ACC112 (cell line): Measurements from ENCODE around the gene TNRC6B.

Source experiments
- H2AFZ ChIP-seq: fragments of 200-600 bp; sonication (generic); one replicate; pipeline ENCODE4 v1.6.0; 2017; ENCODE audit warnings: antibody characterized with exemption, low read length; ENCODE audit not compliant: unreplicated experiment
- H3K27ac ChIP-seq: fragments of 200-600 bp; sonication (generic); 2 replicates; pipeline ENCODE4 v1.5.1; 2014; ENCODE audit warnings: low read depth, mild to moderate bottlenecking, antibody characterized with exemption, low read length, moderate library complexity
- H3K27me3 ChIP-seq: fragments of 200-600 bp; sonication (generic); 2 replicates; pipeline ENCODE4 v1.6.1; 2014; ENCODE audit warnings: mild to moderate bottlenecking, antibody characterized with exemption, low read length, moderate library complexity, mixed read lengths; ENCODE audit not compliant: insufficient read depth
- H3K36me3 ChIP-seq: fragments of 200-600 bp; sonication (generic); 2 replicates; pipeline ENCODE4 v1.6.1; 2016; ENCODE audit warnings: mild to moderate bottlenecking, antibody characterized with exemption, low read length, moderate library complexity, mixed read lengths; ENCODE audit not compliant: insufficient read depth
- H3K4me1 ChIP-seq: fragments of 200-600 bp; sonication (generic); one replicate; pipeline ENCODE4 v1.6.1; 2016; ENCODE audit warnings: low read length, mixed read lengths; ENCODE audit not compliant: insufficient read depth, unreplicated experiment, control insufficient read depth
- H3K4me3 ChIP-seq: fragments of 200-600 bp; sonication (generic); 2 replicates; pipeline ENCODE4 v1.5.1; 2014; ENCODE audit warnings: mild to moderate bottlenecking, low read depth, low read length
- H3K79me2 ChIP-seq: fragments of 200-600 bp; sonication (generic); one replicate; pipeline ENCODE4 v1.6.0; 2016; ENCODE audit warnings: low read length; ENCODE audit not compliant: control insufficient read depth, unreplicated experiment, insufficient read depth

TNRC6B gene

DNA sequence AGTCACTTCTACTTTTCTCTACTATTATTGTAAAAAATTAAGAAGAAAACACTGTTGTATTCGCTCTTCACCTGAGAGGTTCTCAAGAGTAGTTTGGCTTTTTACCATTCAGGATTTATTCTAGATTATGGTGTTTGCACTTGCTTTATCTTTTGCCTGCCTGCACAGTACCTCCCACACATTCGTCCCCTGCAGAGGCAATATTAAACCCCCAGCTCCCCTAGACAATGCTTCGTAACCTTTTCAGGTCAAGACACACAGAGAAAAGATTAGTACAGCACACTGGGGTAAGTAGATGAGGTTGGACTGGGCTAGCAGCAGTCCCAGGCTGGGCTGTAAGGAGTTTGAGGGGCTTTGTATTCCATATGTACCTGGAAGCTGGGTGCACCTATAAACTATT is 62.4 kb downstream of the TNRC6B start:
- Histone ChIP-seq H3K36me3 (no peaks in the 10 kb centered on the region), H3K4me3 (no peak overlapping the region), H3K4me1 (peaks cover 31% of the 10 kb centered on the region), H3K27me3 (no peaks in the 10 kb centered on the region), H2AFZ (no peak overlapping the region), H3K27ac (no peak overlapping the region), H3K79me2 (peaks cover 42% of the 10 kb centered on the region)

DNA sequence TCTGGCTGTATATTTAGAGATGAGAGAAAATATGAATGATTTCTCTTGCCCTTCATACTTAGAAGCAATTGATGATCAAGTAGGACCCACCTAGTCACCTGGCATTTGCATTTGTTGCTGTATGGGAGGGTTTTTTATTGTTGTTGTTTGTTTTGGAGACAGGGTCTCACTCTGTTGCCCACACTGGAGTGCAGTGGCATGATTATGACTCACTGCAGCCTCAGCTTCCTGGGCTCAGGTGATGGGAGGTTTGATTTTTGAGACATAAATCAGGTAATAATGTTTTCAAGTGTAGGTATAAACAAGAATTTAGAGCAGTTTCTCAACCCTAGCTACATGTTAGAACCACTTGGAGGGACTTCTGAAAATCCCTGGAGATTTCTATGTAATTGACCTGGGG is 63.0 kb downstream of the TNRC6B start:
- H3K4me1 ChIP-seq, result peaks cover 31% of the 10 kb centered on the region
- no peaks in the 10 kb centered on the region for H3K36me3 ChIP-seq
- no peak overlapping the region for H3K27ac ChIP-seq
- H2AFZ ChIP-seq, result no peak overlapping the region
- H3K4me3 ChIP-seq, result no peak overlapping the region
- H3K79me2 ChIP-seq, result peaks cover 43% of the 10 kb centered on the region
- H3K27me3 ChIP-seq, result no peaks in the 10 kb centered on the region

DNA sequence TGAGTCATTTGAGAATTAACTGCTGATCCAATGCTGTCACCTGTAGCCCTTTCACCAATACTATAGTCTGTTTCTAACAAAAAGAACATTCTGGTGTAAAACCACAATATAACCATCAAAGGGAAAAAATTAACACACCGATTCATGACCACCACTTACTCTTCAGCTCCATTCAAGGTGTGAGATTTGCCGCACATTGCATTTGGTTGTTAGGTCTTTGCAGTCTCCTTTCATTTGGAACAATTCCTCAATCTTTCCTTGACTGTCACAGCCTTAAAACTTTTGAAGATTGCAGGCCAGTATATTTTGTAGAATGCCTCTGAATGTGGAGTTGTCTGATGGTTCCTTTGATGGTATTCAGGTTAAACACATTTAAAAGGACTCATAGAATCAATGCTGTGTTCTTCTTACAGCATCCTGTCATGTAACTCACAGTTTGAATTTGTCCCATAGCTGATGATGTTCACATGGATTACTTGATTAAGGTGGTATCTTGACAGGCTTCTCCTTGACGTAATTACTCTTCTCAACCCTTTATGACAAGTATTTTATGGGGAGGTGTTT is 63.6 kb downstream of the TNRC6B start:
- Histone ChIP-seq H3K27ac (no peak overlapping the region), H3K4me1 (peaks cover 27% of the 10 kb centered on the region), H3K36me3 (no peaks in the 10 kb centered on the region), H3K4me3 (no peak overlapping the region), H3K79me2 (peaks cover 47% of the 10 kb centered on the region), H2AFZ (no peak overlapping the region), H3K27me3 (no peaks in the 10 kb centered on the region)

DNA sequence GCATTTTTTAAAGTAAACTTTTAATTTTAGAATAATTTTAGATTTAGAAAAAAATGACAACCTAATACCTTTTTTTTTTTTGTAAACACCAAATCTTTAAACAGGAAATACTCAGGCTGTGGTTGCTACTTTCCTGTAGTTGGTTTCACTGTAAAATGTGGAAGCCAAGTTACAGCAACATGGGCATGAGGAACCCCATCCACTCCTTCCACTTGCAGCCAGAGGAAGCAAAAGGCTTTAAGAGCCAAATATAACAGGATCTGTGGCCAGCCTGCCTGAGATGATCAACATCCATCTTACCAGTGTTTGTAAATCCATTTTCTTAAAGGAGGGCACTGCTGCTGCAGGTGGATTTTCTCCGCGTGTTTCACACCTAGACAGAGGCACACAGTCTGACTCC is 66.2 kb downstream of the TNRC6B start:
- no peak overlapping the region for H3K4me3 ChIP-seq
- no peak overlapping the region for H3K27ac ChIP-seq
- no peaks in the 10 kb centered on the region; the same call in 1 of the 2 replicates for H3K36me3 ChIP-seq
- H2AFZ ChIP-seq, result no peak overlapping the region
- no peaks in the 10 kb centered on the region for H3K27me3 ChIP-seq
- H3K79me2 ChIP-seq, result peaks cover 38% of the 10 kb centered on the region
- H3K4me1 ChIP-seq, result peaks cover 16% of the 10 kb centered on the region

DNA sequence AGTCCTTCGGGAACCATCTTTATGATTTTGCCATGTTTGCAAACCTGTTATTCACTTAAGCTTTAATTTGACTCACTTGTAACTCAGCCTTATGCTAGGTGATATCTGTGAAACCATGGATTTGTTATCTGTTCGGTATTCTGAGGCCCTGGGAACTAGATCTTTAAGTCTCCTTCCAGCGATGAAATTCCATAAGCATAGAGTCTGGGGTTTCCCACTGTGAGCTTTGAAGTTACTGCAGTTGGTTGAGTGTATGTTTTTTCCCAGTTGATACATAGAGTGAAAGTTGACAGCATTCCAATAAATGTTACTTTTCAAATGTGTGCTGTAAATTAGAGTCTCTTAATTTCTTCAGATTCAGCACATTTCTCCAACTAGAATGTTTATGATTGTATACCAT is 66.9 kb downstream of the TNRC6B start:
- Histone ChIP-seq H3K36me3 (no peaks in the 10 kb centered on the region; the same call in 1 of the 2 replicates), H3K27me3 (no peaks in the 10 kb centered on the region), H3K4me1 (peaks cover 11% of the 10 kb centered on the region), H3K79me2 (peaks cover 40% of the 10 kb centered on the region), H2AFZ (no peak overlapping the region), H3K27ac (no peak overlapping the region), H3K4me3 (no peak overlapping the region)

DNA sequence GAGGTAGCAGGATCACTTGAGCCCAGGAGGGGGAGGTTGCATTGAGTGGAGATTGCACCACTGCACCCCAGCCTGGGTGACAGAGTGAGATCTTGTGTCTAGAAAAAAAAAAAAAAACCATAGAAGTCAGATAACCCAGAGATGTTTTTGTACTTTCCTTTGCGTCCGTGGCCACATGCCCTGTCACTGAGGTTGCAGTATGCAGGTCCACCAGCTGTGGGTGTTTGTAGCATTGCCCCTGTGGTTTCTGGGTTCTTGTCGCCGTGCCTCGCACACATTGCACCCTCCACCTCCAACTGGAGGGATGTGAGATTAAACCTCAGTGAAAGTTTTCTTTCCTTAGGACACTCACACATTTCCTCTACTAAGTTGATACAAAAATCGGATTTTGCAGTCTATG is 70.3 kb downstream of the TNRC6B start:
- Histone ChIP-seq H3K36me3 (no peaks in the 10 kb centered on the region; the same call in 1 of the 2 replicates), H3K4me3 (no peak overlapping the region), H2AFZ (no peak overlapping the region), H3K27ac (no peak overlapping the region), H3K79me2 (peaks cover 19% of the 10 kb centered on the region), H3K27me3 (no peaks in the 10 kb centered on the region), H3K4me1 (no peaks in the 10 kb centered on the region)

DNA sequence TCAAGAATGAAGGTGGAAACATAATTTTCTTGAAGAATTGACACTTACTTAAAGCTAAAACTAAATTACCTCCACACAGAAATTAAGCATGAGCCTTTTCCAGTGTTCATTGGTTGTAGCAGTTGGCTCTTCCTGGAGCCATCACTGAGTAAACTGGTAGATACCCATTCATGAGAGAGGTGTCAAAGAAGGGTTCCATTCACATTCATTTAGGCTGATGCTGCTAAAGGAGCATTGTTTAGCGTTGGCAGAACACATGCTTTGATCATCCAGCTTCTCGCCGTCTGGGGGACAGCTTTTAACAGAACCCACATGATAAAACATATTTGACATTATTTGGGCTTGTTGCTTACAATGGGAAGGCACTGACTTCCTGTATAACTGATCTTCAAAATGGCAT is 71.6 kb downstream of the TNRC6B start:
- Histone ChIP-seq H2AFZ (no peak overlapping the region), H3K27me3 (no peaks in the 10 kb centered on the region), H3K36me3 (no peaks in the 10 kb centered on the region; the same call in 1 of the 2 replicates), H3K79me2 (peaks cover 14% of the 10 kb centered on the region), H3K27ac (no peak overlapping the region), H3K4me3 (no peak overlapping the region), H3K4me1 (no peaks in the 10 kb centered on the region)

DNA sequence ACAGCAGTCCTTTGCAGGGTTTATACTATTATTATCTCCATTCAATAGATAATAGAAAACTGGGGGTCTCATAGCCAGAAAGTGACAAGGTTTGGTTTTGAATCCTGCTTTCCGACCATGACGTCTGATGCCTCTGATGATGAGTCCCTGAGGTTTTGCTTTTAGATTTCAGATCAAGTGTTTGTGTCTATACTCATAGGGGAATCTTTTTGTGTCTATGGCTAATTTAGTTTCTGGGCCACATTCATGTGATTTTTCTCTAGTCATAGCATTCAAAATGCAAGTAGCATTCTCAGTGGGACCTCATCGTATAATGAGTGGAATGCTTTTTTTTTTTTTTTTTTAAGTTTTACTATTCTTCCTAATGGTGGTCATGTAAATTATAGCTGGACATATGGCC is 72.9 kb downstream of the TNRC6B start:
- Histone ChIP-seq H2AFZ (no peak overlapping the region), H3K36me3 (no peaks in the 10 kb centered on the region; the same call in 1 of the 2 replicates), H3K27me3 (no peaks in the 10 kb centered on the region), H3K4me1 (no peaks in the 10 kb centered on the region), H3K79me2 (peaks cover 8% of the 10 kb centered on the region), H3K4me3 (no peak overlapping the region), H3K27ac (no peak overlapping the region)

DNA sequence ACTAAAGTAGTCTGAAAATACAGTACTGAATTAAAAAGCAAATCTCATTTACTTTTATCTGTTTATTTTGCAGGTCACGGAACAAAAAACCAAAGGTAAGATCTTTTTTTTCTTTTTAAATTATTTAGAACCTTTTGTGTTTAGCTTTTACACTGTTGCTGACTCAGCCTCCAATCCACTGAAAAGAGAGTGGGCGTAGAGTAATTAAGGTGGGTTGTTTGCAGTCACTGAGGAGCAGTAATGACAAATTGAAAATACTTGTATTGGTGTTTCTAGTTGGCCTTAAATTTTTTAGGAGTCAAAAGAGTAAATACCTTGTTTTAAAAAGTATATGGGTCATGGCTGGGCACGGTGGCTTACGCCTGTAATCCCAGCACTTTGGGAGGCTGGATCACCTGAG is 73.4 kb downstream of the TNRC6B start:
- H3K4me3 ChIP-seq, result no peak overlapping the region
- no peaks in the 10 kb centered on the region for H3K27me3 ChIP-seq
- no peak overlapping the region for H2AFZ ChIP-seq
- peaks cover 4% of the 10 kb centered on the region for H3K79me2 ChIP-seq
- H3K27ac ChIP-seq, result no peak overlapping the region
- no peaks in the 10 kb centered on the region; the same call in 1 of the 2 replicates for H3K36me3 ChIP-seq
- H3K4me1 ChIP-seq, result no peaks in the 10 kb centered on the region

DNA sequence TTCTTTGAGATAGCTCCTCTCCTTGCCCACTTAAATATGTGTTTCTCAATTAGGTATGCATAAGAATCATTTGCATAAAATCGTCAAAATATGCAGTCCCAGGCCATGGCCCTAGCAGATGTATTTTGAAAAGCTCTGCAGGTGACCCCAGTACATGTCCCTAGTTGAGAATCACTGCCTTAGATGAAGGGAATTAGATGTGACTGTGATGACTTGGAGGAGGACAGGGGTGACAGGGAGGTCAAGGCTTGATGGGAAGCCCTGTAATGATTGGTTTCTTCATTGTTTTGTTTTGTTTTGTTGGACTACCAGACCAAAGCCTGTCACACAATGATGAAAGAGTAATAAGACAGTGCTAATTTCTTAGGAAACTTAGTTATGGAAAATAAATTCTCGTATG is 74.4 kb downstream of the TNRC6B start:
- Histone ChIP-seq H3K79me2 (peaks cover 4% of the 10 kb centered on the region), H3K36me3 (no peaks in the 10 kb centered on the region), H2AFZ (no peak overlapping the region), H3K27me3 (no peaks in the 10 kb centered on the region), H3K4me3 (no peak overlapping the region), H3K27ac (no peak overlapping the region), H3K4me1 (no peaks in the 10 kb centered on the region)

DNA sequence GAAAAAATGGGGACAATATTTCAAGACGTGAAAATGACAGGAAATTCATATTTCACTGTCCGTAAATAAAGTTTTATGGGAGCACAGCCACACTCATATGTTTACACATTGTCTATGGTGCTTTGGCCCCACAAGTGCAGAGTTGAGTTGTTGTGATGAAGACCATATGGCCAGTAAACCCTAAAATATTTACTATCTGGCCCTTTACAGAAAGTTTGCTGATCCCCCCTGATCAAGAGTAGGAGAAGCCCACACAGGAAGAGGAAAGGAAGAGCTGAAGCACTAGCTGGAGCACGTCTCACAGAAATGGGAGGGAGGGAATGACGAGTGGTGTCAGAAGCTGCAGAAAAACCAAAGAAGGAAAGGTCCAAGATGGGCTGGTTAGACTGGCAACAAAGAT is 78.8 kb downstream of the TNRC6B start:
- peaks cover 9% of the 10 kb centered on the region for H3K79me2 ChIP-seq
- H2AFZ ChIP-seq, result no peak overlapping the region

More for the DNA sequence above, 78.8 kb downstream of the TNRC6B start:
- Histone ChIP-seq H3K36me3 (no peaks in the 10 kb centered on the region), H3K27ac (no peak overlapping the region), H3K4me3 (no peak overlapping the region), H3K4me1 (peaks cover 15% of the 10 kb centered on the region), H3K27me3 (no peaks in the 10 kb centered on the region)
